NT2/D1 (cell line): ENCODE results near the gene CNP.

Experiments used
- SUZ12 ChIP-seq: IDR thresholded peaks from 2 replicates; pipeline ENCODE4 v1.6.1; 2011; ENCODE audit not compliant: insufficient read length, insufficient read depth; ENCODE audit errors: extremely low read depth
- YY1 ChIP-seq: IDR thresholded peaks from 2 replicates; pipeline ENCODE4 v1.6.1; 2011; ENCODE audit not compliant: insufficient read length, insufficient read depth
- ZNF274 ChIP-seq: IDR thresholded peaks from 2 replicates; pipeline ENCODE4 v1.6.1; 2011; ENCODE audit warnings: mild to moderate bottlenecking, low read depth, low read length

DNA sequence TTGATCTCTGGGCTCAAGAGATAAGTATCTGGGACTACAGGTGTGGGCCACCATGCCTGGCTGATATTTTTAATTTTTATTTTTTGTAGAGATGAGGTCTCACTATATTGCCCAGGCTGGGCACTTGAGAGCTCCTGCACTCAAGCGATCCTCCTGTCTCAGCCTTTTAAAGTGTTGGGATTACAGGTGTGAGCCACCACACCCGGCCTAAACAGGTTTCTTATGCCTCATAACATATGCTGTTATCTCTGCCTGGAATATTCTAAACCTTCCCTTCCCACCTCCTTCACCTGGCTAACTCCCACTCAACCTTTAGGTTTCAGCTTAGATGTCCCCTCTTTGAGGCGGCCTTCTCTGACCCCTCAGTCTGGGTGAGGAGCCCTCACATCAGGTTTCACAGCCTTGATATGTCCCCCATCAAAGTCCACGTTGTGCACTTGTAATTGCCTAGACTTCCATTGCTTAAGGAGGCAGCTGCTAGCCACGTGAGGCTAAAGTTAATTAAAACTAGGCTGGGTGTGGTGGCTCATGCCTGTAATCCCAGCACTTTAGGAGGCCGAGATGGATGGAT is 8.6 kb upstream of the CNP start:
- TF ChIP-seq ZNF274 (no peak), YY1 (no peak), SUZ12 (no peak)
